HCT116 (cell line): Measurements from ENCODE around the gene METTL24. TPM values are rescaled to one million over a fixed set of nuclear protein-coding genes. Genes with fewer than 3 reads are reported as not detected.

Experiments
- ATAC-seq: fragments of 200-7000 bp; cut with Tn5 transposase; 2 replicates; pipeline ENCODE4 v1.9.1; 2020; ENCODE audit warnings: mild to moderate bottlenecking, moderate library complexity
- BruUV-seq: library from RNA; stranded (reverse); fragments of 400-500 nt; replicated peaks from 2 replicates; lab custom pipeline; 2021; lab: Mats Ljungman, UMichigan
- CTCF ChIA-PET: fragments of 300-600 bp; sonication (Branson Sonifier 250); formaldehyde crosslinking; loops from one replicate; lab custom pipeline; 2021; ENCODE audit warnings: antibody characterized with exemption; lab: Charles Lee
- POLR2A ChIA-PET: fragments of 300-600, 350-600 bp; sonication (Branson Sonifier 250); formaldehyde crosslinking; loops from one replicate; lab custom pipeline; 2021; ENCODE audit warnings: antibody characterized with exemption; lab: Charles Lee
- RAD21 ChIA-PET, 2 experiments: fragments of 300-600 bp; sonication (Branson Sonifier 250); formaldehyde crosslinking; loops; one replicate each; lab custom pipeline; 2023; ENCODE audit warnings: low total read pairs in 2 of 2; ENCODE audit not compliant: uncharacterized antibody in 2 of 2, unreplicated experiment in 2 of 2, low non-redundant PET in 1 of 2; lab: Charles Lee
- DNase-seq: peaks from one replicate; pipeline ENCODE4 v3.0.0-alpha.2; 2010; ENCODE audit warnings: low read depth, low spot score
- H2AFZ ChIP-seq: fragments of 200-600 bp; shearing (Covaris generic), sonication (generic); 2 replicates; pipeline ENCODE4 v1.6.1; 2017; ENCODE audit warnings: low read depth, mixed run types, mixed read lengths, antibody characterized with exemption, low read length; ENCODE audit not compliant: poor library complexity, severe bottlenecking
- H3K27ac ChIP-seq: 2 replicates; pipeline ENCODE4 v1.5.1; 2012; ENCODE audit warnings: low read depth, low read length
- H3K27me3 ChIP-seq: fragments of 200-600 bp; sonication (generic); 2 replicates; pipeline ENCODE4 v1.6.1; 2016; ENCODE audit warnings: mixed run types, low read length, mixed read lengths; ENCODE audit not compliant: insufficient read depth
- H3K36me3 ChIP-seq, 2 experiments: fragments of 200-500 bp in 1 of 2; fragments of 200-600 bp in 1 of 2; sonication (Bioruptor generic) in 1 of 2; sonication (generic) in 1 of 2; 2 replicates each; pipeline versions ENCODE4 v1.5.1 to v1.6.1; 2014 to 2016; ENCODE audit warnings: low read length in 2 of 2, inconsistent platforms in 1 of 2, mixed read lengths in 1 of 2, mixed run types in 1 of 2; ENCODE audit not compliant: insufficient read depth in 2 of 2, control insufficient read depth in 1 of 2
- H3K4me1 ChIP-seq, 2 experiments: fragments of 200-600 bp in 1 of 2; sonication (generic) in 1 of 2; 2 replicates each; pipeline versions ENCODE4 v1.5.1 to v1.6.1; 2012 to 2017; ENCODE audit warnings: low read length in 2 of 2, inconsistent platforms in 1 of 2, mild to moderate bottlenecking in 1 of 2, mixed read lengths in 1 of 2, mixed run types in 1 of 2, moderate library complexity in 1 of 2; ENCODE audit not compliant: insufficient read depth in 2 of 2, control insufficient read depth in 1 of 2
- H3K4me2 ChIP-seq: fragments of 200-600 bp; sonication (generic); 2 replicates; pipeline ENCODE4 v1.6.1; 2017; ENCODE audit warnings: mixed run types, low read length, mixed read lengths
- H3K4me3 ChIP-seq, 2 experiments: fragments of 200-600 bp in 1 of 2; sonication (generic) in 1 of 2; replicated peaks in 1 of 2; 2 replicates each; pipeline ENCODE4 v1.5.1; 2011 to 2016; ENCODE audit warnings: low read length in 2 of 2, control low read depth in 1 of 2, low read depth in 1 of 2, mild to moderate bottlenecking in 1 of 2, mixed read lengths in 1 of 2, mixed run types in 1 of 2
- H3K79me2 ChIP-seq: fragments of 200-600 bp; sonication (generic); 2 replicates; pipeline ENCODE4 v1.6.1; 2017; ENCODE audit warnings: mild to moderate bottlenecking, mixed run types, low read length, moderate library complexity, mixed read lengths; ENCODE audit not compliant: insufficient read depth
- H3K9ac ChIP-seq: fragments of 200-600 bp; sonication (generic); 2 replicates; pipeline ENCODE4 v1.6.1; 2016; ENCODE audit warnings: low read length, mixed read lengths
- H3K9me2 ChIP-seq: fragments of 200-600 bp; sonication (generic), shearing (Covaris generic); 2 replicates; pipeline ENCODE4 v1.6.1; 2017; ENCODE audit warnings: mixed run types, mild to moderate bottlenecking, moderate library complexity; ENCODE audit not compliant: insufficient read depth
- H3K9me3 ChIP-seq, 2 experiments: fragments of 200-500 bp in 1 of 2; fragments of 200-600 bp in 1 of 2; sonication (Bioruptor generic) in 1 of 2; sonication (generic) in 1 of 2; 2 replicates each; pipeline ENCODE4 v1.6.1; 2014 to 2017; ENCODE audit warnings: low read length in 2 of 2, mixed read lengths in 2 of 2, inconsistent platforms in 1 of 2, low read depth in 1 of 2, mild to moderate bottlenecking in 1 of 2, mixed run types in 1 of 2, moderate library complexity in 1 of 2; ENCODE audit not compliant: control insufficient read depth in 1 of 2, insufficient read depth in 1 of 2
- H4K20me1 ChIP-seq: fragments of 200-600 bp; sonication (generic), shearing (Covaris generic); 2 replicates; pipeline ENCODE4 v1.6.1; 2017; ENCODE audit warnings: mixed run types, mild to moderate bottlenecking, moderate library complexity; ENCODE audit not compliant: insufficient read depth
- CEBPB ChIP-seq: IDR thresholded peaks from 2 replicates; pipeline ENCODE4 v1.6.1; 2012; ENCODE audit warnings: low read depth
- ELF1 ChIP-seq: IDR thresholded peaks from 2 replicates; pipeline ENCODE4 v1.6.1; 2012; ENCODE audit warnings: low read depth, borderline replicate concordance
- EZH2 ChIP-seq: fragments of 200-600 bp; sonication (generic); IDR thresholded peaks from 2 replicates; pipeline ENCODE4 v1.6.1; 2017; ENCODE audit warnings: antibody characterized with exemption, mixed run types
- POLR2A ChIP-seq: IDR thresholded peaks from 2 replicates; pipeline ENCODE4 v1.7.0; 2011; ENCODE audit warnings: borderline replicate concordance; ENCODE audit not compliant: insufficient read depth, insufficient read length; ENCODE audit errors: extremely low read depth
- SIN3A ChIP-seq: IDR thresholded peaks from 2 replicates; pipeline ENCODE4 v1.6.1; 2012; ENCODE audit warnings: low read depth
- YY1 ChIP-seq: IDR thresholded peaks from 2 replicates; pipeline ENCODE4 v1.6.1; 2011; ENCODE audit warnings: low read length, low read depth, moderate library complexity, mild to moderate bottlenecking; ENCODE audit not compliant: insufficient replicate concordance; ENCODE audit errors: extremely low read depth
- ZNF274 ChIP-seq: fragments of 200-500 bp; sonication (Bioruptor generic); IDR thresholded peaks from 2 replicates; pipeline ENCODE4 v1.6.1; 2014; ENCODE audit warnings: mild to moderate bottlenecking, low read depth, low read length, inconsistent platforms
- intact Hi-C: fragments of 100-400 bp; cut with micrococcal nuclease; formaldehyde crosslinking; loops from 2 replicates; pipeline ENCODE4 v1.10.0; 2022
- total RNA-seq: library from RNA; stranded (reverse); gene quantifications from one replicate; pipeline ENCODE4 v1.2.1, GENCODE V29; 2021; ENCODE audit not compliant: unreplicated experiment
- TF ChIP-seq, protein P1 (sequence below): IDR thresholded peaks from 2 replicates; pipeline ENCODE4 v1.6.1; 2012; ENCODE audit warnings: low read depth
- TF ChIP-seq, protein P2 (sequence below), 3 experiments: fragments of 200-600 bp in 1 of 3; sonication (generic) in 1 of 3; IDR thresholded peaks in 2 of 3; conservative IDR thresholded peaks in 1 of 3; 2 replicates each; pipeline ENCODE4 v1.5.1; 2012 to 2017; ENCODE audit warnings: low read depth in 2 of 3, low read length in 2 of 3, antibody characterized with exemption in 1 of 3, borderline replicate concordance in 1 of 3, control low read depth in 1 of 3, mild to moderate bottlenecking in 1 of 3, mixed read lengths in 1 of 3, mixed run types in 1 of 3, moderate library complexity in 1 of 3; ENCODE audit not compliant: insufficient read depth in 1 of 3
- TF ChIP-seq, protein P3 (sequence below): IDR thresholded peaks from 2 replicates; pipeline ENCODE4 v1.6.1; 2012
- TF ChIP-seq, protein P4 (sequence below): IDR thresholded peaks from 2 replicates; pipeline ENCODE4 v1.6.1; 2012

METTL24 gene
- total RNA-seq, 1 experiment from 2014 or later = not detected

DNA sequence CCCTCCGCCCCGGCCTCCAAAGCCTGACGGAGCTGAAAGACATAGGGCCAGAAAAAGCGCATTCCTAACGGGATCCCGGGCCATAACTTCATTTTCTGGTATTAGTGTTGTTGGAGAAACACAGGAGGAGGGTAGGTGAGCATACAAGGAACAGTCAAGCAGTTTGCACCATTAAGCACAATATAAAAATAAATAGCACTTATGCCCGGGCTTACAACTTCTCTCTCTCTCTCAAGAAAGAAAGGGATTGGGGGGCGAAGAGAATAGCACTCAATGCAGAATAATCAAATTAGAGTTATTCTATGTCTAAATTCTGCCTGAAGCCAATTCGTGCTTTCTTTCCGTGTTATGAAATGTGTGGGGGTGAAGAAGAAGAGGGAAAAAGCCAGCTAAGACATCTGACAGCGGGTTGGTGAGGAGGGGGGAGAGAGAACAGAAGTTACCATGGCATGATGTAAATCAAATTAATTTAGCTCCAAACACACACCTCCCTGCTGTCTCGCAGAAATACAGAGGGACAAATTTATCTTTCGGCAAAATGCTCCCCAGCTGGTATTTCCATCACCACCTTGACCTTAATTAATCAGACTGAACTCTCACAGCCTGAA, 508 bp upstream of the METTL24 start:
- H3K27me3 ChIP-seq = no peaks in the 10 kb centered on the region
- POLR2A ChIA-PET = no interaction called here
- H3K36me3 ChIP-seq = no peaks in the 10 kb centered on the region
- H3K4me2 ChIP-seq = no peak overlapping the region
- RAD21 ChIA-PET = no interaction called here
- H3K9me3 ChIP-seq = no peaks in the 10 kb centered on the region
- no peak for DNase-seq
- H3K9ac ChIP-seq = no peak overlapping the region
- intact Hi-C loops = no loop called here
- H3K27ac ChIP-seq = no peak overlapping the region
- H3K4me1 ChIP-seq = no peaks in the 10 kb centered on the region
- TF ChIP-seq SIN3A (no peak), EZH2 (no peak), ELF1 (no peak)
- TF ChIP-seq, all 23 proteins: peak for 0
- no peaks in the 10 kb centered on the region for H4K20me1 ChIP-seq
- ATAC-seq = no peak
- H3K4me3 ChIP-seq = no peak overlapping the region
- no peaks in the 10 kb centered on the region for H3K79me2 ChIP-seq
- CTCF ChIA-PET = no interaction called here
- H2AFZ ChIP-seq = no peak overlapping the region
- no TSS peak for BruUV-seq
- H3K9me2 ChIP-seq = no peaks in the 10 kb centered on the region

DNA sequence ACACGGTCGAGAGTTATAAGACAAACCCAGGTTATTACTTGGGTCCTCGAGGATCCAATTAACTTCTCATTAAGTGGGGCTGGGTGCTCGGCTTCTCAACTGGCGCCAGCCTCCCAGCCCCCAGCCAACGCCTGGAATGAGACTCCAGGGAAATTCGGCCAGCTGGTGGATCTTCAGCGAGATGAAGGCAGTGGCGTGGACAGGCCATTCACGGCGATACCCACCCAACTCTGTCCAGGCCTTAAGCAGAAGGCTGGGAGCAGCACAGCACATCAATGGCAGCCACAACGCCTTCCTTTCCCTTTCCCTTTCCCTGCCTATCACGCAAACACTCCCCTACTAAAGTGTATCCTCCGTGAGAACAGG, 868 bp downstream of the METTL24 start:
- no peak overlapping the region for H2AFZ ChIP-seq
- H4K20me1 ChIP-seq = no peaks in the 10 kb centered on the region
- no peaks in the 10 kb centered on the region for H3K4me1 ChIP-seq
- no peak overlapping the region for H3K4me3 ChIP-seq
- H3K9me2 ChIP-seq = no peaks in the 10 kb centered on the region
- no peaks in the 10 kb centered on the region for H3K79me2 ChIP-seq
- RAD21 ChIA-PET = no interaction called here
- H3K27ac ChIP-seq = no peak overlapping the region
- H3K4me2 ChIP-seq = no peak overlapping the region
- intact Hi-C loops = no loop called here
- no peak for ATAC-seq
- BruUV-seq = no TSS peak
- no peaks in the 10 kb centered on the region for H3K36me3 ChIP-seq
- H3K27me3 ChIP-seq = no peaks in the 10 kb centered on the region
- no peak for DNase-seq
- CTCF ChIA-PET = no interaction called here
- POLR2A ChIA-PET = no interaction called here
- H3K9ac ChIP-seq = no peak overlapping the region
- no peaks in the 10 kb centered on the region for H3K9me3 ChIP-seq
- TF ChIP-seq YY1 = no peak
- TF ChIP-seq, protein P1, sequence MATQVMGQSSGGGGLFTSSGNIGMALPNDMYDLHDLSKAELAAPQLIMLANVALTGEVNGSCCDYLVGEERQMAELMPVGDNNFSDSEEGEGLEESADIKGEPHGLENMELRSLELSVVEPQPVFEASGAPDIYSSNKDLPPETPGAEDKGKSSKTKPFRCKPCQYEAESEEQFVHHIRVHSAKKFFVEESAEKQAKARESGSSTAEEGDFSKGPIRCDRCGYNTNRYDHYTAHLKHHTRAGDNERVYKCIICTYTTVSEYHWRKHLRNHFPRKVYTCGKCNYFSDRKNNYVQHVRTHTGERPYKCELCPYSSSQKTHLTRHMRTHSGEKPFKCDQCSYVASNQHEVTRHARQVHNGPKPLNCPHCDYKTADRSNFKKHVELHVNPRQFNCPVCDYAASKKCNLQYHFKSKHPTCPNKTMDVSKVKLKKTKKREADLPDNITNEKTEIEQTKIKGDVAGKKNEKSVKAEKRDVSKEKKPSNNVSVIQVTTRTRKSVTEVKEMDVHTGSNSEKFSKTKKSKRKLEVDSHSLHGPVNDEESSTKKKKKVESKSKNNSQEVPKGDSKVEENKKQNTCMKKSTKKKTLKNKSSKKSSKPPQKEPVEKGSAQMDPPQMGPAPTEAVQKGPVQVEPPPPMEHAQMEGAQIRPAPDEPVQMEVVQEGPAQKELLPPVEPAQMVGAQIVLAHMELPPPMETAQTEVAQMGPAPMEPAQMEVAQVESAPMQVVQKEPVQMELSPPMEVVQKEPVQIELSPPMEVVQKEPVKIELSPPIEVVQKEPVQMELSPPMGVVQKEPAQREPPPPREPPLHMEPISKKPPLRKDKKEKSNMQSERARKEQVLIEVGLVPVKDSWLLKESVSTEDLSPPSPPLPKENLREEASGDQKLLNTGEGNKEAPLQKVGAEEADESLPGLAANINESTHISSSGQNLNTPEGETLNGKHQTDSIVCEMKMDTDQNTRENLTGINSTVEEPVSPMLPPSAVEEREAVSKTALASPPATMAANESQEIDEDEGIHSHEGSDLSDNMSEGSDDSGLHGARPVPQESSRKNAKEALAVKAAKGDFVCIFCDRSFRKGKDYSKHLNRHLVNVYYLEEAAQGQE = no peak
- no peak for TF ChIP-seq SIN3A
- TF ChIP-seq ELF1 = no peak
- TF ChIP-seq, protein P2, sequence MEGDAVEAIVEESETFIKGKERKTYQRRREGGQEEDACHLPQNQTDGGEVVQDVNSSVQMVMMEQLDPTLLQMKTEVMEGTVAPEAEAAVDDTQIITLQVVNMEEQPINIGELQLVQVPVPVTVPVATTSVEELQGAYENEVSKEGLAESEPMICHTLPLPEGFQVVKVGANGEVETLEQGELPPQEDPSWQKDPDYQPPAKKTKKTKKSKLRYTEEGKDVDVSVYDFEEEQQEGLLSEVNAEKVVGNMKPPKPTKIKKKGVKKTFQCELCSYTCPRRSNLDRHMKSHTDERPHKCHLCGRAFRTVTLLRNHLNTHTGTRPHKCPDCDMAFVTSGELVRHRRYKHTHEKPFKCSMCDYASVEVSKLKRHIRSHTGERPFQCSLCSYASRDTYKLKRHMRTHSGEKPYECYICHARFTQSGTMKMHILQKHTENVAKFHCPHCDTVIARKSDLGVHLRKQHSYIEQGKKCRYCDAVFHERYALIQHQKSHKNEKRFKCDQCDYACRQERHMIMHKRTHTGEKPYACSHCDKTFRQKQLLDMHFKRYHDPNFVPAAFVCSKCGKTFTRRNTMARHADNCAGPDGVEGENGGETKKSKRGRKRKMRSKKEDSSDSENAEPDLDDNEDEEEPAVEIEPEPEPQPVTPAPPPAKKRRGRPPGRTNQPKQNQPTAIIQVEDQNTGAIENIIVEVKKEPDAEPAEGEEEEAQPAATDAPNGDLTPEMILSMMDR (IDR thresholded peaks at IDR 0.05 in 2 of 3, conservative IDR thresholded peaks at IDR 0.05 in 1 of 3; ENCODE audit: borderline replicate concordance in 1 of 3, insufficient read depth in 1 of 3, low read depth in 2 of 3, low read length in 2 of 3) = no peak
- TF ChIP-seq, protein P3, sequence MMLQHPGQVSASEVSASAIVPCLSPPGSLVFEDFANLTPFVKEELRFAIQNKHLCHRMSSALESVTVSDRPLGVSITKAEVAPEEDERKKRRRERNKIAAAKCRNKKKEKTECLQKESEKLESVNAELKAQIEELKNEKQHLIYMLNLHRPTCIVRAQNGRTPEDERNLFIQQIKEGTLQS = no peak
- TF ChIP-seq CEBPB = no peak
- TF ChIP-seq, protein P4, sequence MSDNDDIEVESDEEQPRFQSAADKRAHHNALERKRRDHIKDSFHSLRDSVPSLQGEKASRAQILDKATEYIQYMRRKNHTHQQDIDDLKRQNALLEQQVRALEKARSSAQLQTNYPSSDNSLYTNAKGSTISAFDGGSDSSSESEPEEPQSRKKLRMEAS = no peak
- TF ChIP-seq POLR2A = no peak
- TF ChIP-seq ZNF274 = no peak
- no peak for TF ChIP-seq EZH2
